ENCODE measurements around the gene MYO1B.
A peak's percentile ranks its signal among the peaks of the same experiment; 100 is the strongest.

Gene MYO1B

DNA sequence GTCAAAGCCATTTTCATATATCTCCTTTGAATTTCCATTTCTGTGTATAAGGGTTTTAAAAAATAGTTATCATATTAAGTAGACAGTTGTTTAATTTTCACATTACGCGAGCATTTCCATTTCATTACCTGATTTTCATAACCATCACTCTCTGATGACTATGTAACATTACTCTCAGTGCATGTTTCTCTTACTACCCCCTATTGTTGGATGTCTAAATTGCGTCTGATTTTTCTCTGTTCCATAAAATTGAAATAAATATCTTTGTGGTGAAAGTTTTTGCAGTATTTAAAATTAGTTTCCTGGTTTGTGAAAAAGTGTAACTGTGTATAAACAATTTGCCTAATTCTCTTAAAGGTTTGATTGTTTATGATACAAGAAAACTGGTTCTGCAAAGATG is 123.8 kb downstream of the MYO1B start:
- no peak for DNase-seq

GRCh38 chr2:191374366-191374765 is 129.2 kb downstream of the MYO1B start:
- DNase-seq = no peak

GRCh38 chr2:191374939-191375338 is 129.7 kb downstream of the MYO1B start:
- no peak for DNase-seq

DNA sequence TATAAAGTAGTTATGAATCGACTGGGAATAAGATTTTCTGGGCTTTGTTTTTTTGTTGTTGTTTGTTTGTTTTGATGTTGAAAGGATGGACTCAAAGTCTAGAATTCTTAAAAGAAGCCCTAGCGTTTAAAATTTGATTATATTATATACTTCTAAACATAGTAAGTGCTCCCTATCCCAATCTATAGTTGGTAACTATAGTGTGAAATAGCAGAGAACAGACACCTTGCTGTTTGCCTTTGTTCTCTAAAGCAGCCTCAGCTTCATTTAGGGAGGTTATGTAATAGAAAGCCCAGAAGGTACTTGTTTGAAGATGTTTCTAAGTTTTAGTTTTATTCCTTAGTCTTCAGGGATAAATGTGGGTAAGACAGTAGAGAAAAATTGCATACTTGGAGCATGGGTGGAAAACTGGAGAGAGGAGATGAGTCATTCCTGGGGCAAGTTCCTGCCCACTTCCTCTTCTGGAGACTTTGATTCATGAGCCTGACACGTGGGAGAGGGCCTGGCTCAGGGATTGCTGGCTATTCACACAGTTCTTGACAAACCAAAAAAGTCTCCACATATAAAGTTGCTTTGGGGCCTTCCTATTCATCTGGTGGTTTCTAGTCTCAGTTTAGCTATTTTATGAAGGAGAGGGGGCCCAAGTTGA is 131.9 kb downstream of the MYO1B start:
- DNase-seq = peak in 1 of 2 experiments; percentile 27

DNA sequence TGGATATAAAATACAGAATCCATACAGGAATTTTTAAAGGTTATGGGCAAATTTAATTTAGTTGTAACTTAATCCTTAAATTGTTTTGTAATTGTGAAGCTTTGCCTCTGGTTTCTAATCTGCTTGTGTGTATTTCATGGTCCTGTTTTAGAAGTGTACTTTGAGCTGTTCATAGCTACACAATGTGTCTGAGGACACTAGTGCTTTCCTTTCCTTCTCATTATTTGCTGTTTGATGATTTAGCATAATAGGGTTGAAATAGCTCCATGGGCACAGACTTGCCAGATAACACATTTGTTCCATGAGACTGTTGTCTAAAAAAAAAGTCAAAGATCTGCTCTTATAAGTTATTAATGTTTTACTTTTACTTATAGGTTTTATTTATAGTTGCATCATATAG is 134.2 kb downstream of the MYO1B start:
- DNase-seq = no peak

- DNase-seq = peak in 1 of 2 experiments; percentile 4
Observed at GRCh38 chr2:191382801-191383200, 137.6 kb downstream of the MYO1B start.

- no peak for DNase-seq
Observed at GRCh38 chr2:191383486-191383885, 138.3 kb downstream of the MYO1B start.

DNA sequence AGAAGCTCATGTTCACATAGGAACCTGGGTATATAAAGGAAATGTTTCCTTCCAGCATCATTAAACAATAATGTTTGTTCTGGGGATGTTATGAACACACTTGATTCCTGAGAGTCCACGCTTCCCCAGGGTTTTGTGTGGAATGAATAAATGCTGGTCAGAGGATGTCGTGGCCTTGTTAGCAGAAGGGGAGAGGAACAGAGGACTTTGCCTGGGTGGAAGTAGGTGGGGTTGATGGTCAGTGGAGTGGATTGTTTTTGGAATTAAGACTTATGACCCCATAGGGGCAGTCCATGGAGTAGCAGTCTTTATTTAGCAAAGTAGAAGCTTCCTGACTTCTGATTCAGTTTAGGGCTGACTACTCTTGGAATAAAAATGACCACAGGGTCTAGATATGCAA is 139.6 kb downstream of the MYO1B start:
- DNase-seq = no peak

DNA sequence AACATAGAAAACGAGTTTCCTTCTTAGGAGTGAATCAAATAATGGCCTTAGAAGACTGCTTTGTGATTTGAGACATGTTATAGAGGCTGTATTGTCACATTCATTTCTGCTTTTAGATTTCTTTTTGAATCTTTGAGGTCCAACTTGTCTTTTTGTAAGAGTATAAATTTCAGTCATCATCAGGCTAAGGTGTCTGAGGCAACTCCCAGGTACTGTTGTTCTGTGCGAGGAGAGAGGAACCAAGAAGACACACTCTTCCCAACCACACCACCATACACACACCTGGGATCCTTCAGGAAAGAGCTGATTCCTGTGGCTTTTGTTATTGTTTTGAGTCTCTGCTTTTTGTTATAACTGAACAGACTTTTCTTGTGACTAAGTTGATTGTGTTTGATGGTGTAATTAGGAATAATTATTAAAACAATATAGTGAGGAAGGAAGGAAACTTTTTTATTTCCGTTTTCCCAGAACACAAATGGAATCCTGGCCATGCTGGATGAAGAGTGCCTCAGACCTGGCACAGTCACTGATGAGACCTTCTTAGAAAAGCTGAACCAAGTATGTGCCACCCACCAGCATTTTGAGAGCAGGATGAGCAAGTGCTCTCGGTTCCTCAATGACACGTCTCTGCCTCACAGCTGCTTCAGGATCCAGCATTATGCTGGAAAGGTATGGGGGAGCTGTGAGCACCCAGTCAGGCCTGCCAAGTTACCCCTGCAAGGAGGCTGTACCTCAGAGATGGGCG is 140.4 kb downstream of the MYO1B start:
- DNase-seq = no peak

DNA sequence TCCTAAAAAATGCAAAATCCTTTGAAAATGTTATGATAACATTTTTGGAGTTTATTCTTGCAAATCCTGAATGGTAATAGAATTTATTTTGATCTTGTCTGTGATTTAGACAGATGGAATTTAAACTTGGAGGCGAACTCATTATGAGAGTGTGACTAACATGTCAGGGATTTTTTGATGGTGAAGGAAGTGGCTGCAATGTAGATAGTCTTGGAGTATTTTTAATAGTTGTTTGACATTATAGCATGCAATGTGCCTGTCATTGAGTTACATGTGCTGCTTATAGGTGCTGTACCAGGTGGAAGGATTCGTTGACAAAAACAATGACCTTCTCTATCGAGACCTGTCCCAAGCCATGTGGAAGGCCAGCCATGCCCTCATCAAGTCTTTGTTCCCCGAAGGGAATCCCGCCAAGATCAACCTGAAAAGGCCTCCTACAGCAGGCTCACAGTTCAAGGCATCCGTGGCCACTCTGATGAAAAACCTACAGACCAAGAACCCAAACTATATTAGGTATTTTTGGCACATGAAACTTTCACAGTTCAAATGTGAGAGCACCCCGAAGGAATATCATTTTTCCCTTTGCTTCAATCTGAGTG is 141.8 kb downstream of the MYO1B start:
- no peak for DNase-seq

DNA sequence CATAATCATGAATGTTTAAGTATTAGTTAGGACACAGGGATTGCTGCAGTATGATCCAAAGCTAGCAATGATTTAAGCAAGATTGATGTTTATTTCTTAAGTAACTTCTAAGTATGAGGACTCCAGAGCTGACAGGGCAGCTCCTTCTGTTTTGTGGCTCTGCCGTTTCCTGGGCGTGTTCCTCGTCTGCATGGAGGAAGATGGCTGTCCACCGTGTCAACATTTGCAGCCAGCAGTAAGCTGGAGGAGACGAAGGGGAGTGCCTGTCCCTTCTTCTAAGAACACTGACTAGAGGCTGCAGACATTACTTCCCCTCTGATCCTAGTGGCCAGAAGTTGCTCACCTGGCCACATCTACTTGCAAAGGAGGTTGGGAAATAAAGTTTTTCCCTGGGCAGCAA is 144.1 kb downstream of the MYO1B start:
- no peak for DNase-seq

DNA sequence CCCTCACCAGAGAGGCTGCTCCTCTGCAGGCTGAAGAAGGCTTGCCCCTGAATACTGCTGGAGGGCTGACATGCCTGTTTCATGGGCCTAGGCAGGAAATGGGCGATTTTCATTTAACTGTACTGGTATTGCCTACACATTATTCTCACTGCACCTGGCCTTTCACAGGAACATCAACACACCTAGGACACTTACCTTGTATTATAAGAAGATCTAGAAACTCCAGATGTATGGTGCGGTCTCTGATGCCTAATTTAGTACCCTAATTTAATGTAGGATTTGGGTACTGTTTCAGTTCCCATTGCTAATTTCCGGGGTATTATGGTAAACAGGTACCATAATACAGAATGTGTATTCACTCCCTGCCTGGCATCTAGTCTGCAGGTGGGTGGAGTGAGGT is 146.0 kb downstream of the MYO1B start:
- DNase-seq = no peak

DNA sequence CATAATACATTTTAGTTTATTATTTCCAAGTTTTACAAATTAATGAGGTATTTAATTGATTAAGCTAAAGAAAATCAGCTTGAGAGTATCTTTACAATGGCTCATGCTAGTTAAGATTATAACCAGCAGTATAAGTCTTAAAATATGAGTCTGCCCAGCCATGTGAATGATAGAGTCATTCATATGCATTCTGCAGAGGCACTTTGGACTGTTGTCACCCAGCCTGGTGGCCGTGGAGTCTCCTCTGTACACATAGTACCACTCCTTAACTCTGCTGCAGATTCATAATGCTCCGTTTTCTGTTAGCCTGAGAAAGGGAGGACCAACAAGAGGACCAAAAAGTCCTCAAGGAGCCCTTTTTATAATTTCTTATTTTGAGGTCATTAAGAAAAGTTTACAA is 148.8 kb downstream of the MYO1B start:
- no peak for DNase-seq

DNA sequence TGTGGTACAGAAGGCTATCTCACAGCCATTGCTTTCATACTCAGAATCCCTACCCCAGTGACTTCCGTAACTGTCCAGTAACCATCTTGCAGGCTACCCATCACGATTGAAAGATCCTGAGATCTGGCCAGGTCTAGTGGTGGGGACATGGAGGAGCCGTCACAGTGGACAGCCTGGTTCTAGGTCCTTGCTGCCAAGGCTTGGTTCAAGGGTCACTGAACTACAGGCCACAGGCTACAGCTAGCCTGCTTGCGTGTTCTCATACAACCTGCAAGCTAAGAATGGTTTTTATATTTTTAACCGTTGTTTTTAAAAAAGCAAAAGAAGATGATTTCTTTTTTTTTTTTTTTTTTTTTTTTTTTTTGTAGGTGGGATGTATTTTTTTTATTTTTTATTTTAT is 151.6 kb downstream of the MYO1B start:
- no peak for DNase-seq

DNA sequence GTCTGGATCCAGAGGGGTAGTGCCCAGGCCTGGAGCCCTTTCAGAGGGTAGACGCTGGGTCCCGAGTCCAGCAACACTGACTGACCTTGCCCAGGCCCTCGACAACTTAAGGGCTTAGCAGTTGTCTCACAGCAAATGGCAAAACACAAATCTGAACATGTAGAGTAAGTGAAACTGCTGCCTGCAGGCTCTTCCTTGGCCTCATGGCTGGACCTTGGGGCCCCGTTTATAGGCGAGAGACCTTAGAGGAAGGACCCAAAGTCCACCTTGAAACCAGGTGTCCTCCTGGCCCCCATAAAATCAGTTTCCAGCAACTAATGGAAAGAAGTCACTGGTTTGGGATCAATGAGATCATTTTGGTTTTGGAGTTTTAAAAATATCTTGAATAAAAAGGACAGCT is 154.4 kb downstream of the MYO1B start:
- DNase-seq = no peak

DNA sequence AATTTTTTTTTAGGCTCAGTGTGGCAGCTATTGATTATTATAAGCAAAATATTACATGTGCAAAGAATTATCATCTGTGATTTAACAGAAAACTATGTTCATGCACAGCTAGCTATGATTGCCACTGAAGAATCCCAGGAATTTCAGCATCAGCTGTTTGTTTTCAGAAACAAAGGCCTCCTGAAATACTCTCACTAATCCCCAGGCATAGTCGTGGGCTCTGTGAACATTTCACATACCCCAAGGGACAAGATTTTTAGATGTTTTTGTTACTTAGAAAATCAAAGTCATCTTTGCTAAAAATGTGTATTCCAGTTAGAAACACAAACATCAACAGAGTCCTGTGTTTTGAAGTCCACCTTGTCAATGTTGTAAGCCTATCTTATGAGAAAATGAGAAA is 156.1 kb downstream of the MYO1B start:
- no peak for DNase-seq

- DNase-seq = no peak
Observed at GRCh38 chr2:191402966-191403565, 157.9 kb downstream of the MYO1B start.

GRCh38 chr2:191404568-191404991 is 159.4 kb downstream of the MYO1B start:
- no peak for DNase-seq

GRCh38 chr2:191405546-191405945 is 160.3 kb downstream of the MYO1B start:
- no peak for DNase-seq

DNA sequence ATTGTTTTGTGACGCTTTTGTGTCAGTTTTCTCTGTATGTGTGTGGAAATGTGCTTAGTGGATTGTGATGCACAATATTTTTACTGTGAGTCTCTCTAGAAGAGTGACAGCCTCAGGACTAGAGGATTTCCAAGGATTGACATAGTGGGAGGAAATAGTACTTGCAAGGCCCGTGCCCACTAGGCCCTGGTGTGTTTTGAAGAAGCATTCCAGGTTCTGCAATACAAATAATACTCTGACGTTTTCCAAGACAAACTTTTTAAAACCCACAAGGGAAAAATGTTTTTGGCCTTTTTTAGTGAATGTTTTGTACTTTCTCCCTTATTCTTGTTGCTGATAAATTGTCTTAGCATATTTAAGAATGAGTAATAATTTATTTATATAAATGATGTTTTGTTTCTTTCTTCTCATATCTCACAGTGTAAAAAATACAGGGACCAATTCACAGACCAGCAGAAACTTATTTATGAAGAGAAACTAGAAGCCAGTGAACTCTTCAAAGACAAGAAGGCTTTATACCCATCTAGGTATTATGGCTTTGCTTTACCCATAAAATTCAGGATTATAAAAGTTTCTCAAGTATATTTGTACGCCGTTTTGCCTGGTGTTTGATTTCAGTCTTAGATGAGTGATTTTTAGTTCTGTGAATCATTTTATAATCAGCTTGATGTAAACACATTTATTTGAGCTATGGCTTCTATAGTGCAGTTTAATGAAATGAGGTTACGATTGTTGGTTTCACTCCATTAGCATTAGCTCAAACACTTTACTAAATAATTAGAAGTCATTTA is 165.6 kb downstream of the MYO1B start:
- no peak for DNase-seq

- no peak for DNase-seq
Observed at GRCh38 chr2:191411472-191411871, 166.3 kb downstream of the MYO1B start.

DNA sequence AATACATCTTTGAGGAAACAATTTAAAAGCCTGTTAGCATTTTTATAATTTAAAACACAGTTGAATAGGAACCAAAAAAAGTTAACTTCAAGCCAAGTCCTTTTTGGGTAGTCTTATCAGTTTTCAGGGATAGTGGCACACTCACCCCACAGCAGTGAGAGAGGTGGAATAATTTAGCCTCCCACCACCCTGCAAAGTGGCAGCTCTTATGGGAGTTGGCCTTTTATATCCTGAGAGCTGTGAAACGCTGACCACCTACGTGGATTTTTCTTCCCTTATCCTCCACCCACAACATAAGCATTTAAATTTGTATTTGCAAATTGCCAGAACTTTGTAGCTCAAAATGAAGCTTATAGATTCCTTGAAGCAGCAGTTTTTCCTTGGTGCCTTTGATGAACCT is 167.1 kb downstream of the MYO1B start:
- no peak for DNase-seq

- no peak for DNase-seq
Observed at GRCh38 chr2:191415101-191415500, 169.9 kb downstream of the MYO1B start.

Data from NCI-H2081 (cell line).